CD4-positive, CD25-positive, alpha-beta regulatory T cell (primary cell): ENCODE results near the gene KCP. TPM values are rescaled to one million over a fixed set of nuclear protein-coding genes. Genes with fewer than 3 reads are reported as not detected.

Source experiments
- ATAC-seq, 2 donors: fragments of 150-1000 bp; cut with Tn5 transposase; one replicate each; pipeline ENCODE4 v1.10.0; 2021; ENCODE audit warnings: low read depth in 2 of 2, moderate number of reproducible peaks in 2 of 2, moderate library complexity in 1 of 2
- DNase-seq, 3 donors: peaks; one replicate each; pipeline versions ENCODE4 v3.0.0 to v3.0.0-alpha.2; 2012 to 2022; ENCODE audit warnings: mixed read lengths in 1 of 3
- H3K27ac ChIP-seq: one replicate; pipeline ENCODE4 v1.7.0; 2013; ENCODE audit warnings: mild to moderate bottlenecking, low read length; ENCODE audit not compliant: insufficient read depth, poor library complexity, severe bottlenecking
- H3K27me3 ChIP-seq: one replicate; pipeline ENCODE4 v1.7.0; 2013; ENCODE audit warnings: low read length; ENCODE audit not compliant: control insufficient read depth, insufficient read depth
- H3K36me3 ChIP-seq: one replicate; pipeline ENCODE4 v1.7.0; 2013; ENCODE audit warnings: mild to moderate bottlenecking, low read length, moderate library complexity; ENCODE audit not compliant: control insufficient read depth, insufficient read depth
- H3K4me1 ChIP-seq: 2 replicates; pipeline ENCODE4 v1.7.0; 2013; ENCODE audit warnings: mild to moderate bottlenecking, low read length; ENCODE audit not compliant: insufficient read depth, control insufficient read depth, poor library complexity, severe bottlenecking
- H3K4me3 ChIP-seq: one replicate; pipeline ENCODE4 v1.7.0; 2013; ENCODE audit warnings: low read depth, mild to moderate bottlenecking, low read length, moderate library complexity
- H3K9me3 ChIP-seq, 2 experiments: 1 replicate in 1 of 2; 2 replicates in 1 of 2; pipeline ENCODE4 v1.7.0; 2013; ENCODE audit warnings: low read length in 2 of 2, mild to moderate bottlenecking in 1 of 2, moderate library complexity in 1 of 2; ENCODE audit not compliant: control insufficient read depth in 2 of 2
- H3K27ac Mint-ChIP-seq, 3 donors: one replicate each; pipeline ENCODE4 v1.8.0; 2020 to 2022; ENCODE audit warnings: mild to moderate bottlenecking in 3 of 3, mixed read lengths in 3 of 3, moderate library complexity in 2 of 3
- H3K27me3 Mint-ChIP-seq: one replicate; pipeline ENCODE4 v1.8.0; 2022; ENCODE audit warnings: mild to moderate bottlenecking, mixed read lengths
- H3K36me3 Mint-ChIP-seq: one replicate; pipeline ENCODE4 v1.8.0; 2020; ENCODE audit warnings: mixed read lengths
- H3K4me1 Mint-ChIP-seq, 4 donors: one replicate each; pipeline ENCODE4 v1.8.0; 2020 to 2022; ENCODE audit warnings: mixed read lengths in 4 of 4, mild to moderate bottlenecking in 1 of 4
- H3K4me3 Mint-ChIP-seq, 4 donors: one replicate each; pipeline ENCODE4 v1.8.0; 2020 to 2022; ENCODE audit warnings: mild to moderate bottlenecking in 4 of 4, mixed read lengths in 4 of 4, moderate library complexity in 3 of 4
- H3K9me3 Mint-ChIP-seq, 7 donors: one replicate each; pipeline ENCODE4 v1.8.0; 2020 to 2022; ENCODE audit warnings: mixed read lengths in 7 of 7, mild to moderate bottlenecking in 3 of 7, moderate library complexity in 2 of 7
- polyA plus RNA-seq, 4 donors: library from polyadenylated mRNA; unstranded; fragments of 300-500 nt; fragmentation: Illumina TruSeq; gene quantifications; one replicate each; pipeline ENCODE4 v1.2.3, GENCODE V29; 2021
- total RNA-seq: library from RNA; stranded (reverse); gene quantifications from one replicate; pipeline ENCODE4 v1.2.3, GENCODE V29; 2022

Gene KCP
- total and polyA plus RNA-seq, 5 donors from 2014 or later = 0.08 to 0.22 (median 0.08) TPM; not detected in 2

DNA sequence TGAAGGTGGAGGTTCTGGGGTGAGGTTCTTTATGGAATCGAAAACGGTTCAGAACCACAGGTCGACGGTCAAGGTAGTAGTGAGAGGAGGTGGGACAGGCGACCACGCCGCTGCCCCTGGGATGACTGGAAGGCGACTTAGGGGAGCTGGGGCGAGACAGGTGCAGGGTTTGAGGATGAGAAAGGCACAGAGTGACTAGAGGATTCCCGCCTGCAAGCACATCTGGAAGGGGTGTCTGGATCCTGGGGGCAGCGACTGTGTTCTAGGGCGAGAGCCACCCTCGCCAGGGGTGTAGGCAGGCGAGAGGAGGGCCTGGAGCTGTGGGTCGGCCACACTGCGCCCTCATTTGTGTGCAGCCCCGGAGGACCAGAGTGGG lies 26.8 kb upstream of the KCP start:
- Histone ChIP-seq H3K4me3 (peak overlapping the region; percentile 13), H3K9me3 (no peaks in the 10 kb centered on the region), H3K27me3 (no peaks in the 10 kb centered on the region), H3K4me1 (peaks cover 51% of the 10 kb centered on the region), H3K27ac (no peak overlapping the region), H3K36me3 (no peaks in the 10 kb centered on the region)
- peak overlapping the region; percentile 77 to 92 (median 80) for H3K4me3 Mint-ChIP-seq
- DNase-seq (no peak), ATAC-seq (no peak)
- peaks cover 4% of the 10 kb centered on the region for H3K27me3 Mint-ChIP-seq
- H3K9me3 Mint-ChIP-seq = peaks cover 0 to 1% (median 0%) of the 10 kb centered on the region in 7 donors
- peaks cover 12 to 55% (median 31%) of the 10 kb centered on the region in 4 donors for H3K4me1 Mint-ChIP-seq
- no peaks in the 10 kb centered on the region for H3K36me3 Mint-ChIP-seq
- H3K27ac Mint-ChIP-seq = peak overlapping the region in 2 of 3 donors; percentile 33 to 73

DNA sequence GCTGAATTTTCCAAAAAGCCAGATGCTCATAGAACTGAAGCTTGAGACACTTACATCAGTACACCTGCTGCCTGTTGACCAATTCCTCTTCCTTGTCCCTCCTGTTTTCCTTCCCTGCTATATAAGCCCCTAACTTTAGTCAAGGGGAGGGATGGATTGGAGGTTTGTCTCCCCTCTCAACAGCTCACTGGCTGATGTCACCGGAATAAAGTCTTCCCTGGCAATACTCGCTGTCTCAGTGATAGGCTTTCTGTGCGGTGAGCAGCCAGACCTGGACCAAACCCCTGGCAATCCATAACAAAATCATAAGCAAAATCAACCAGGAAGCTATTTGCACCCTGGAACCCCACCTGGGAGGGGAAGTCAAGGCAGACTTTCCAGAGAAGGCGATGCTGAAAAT lies 26.3 kb upstream of the KCP start:
- Mint-ChIP-seq H3K4me1 (peaks cover 12 to 56% (median 31%) of the 10 kb centered on the region in 4 donors), H3K27me3 (peaks cover 4% of the 10 kb centered on the region), H3K27ac (peak overlapping the region; percentile 33 to 82 (median 73)), H3K4me3 (peak overlapping the region; percentile 77 to 92 (median 80)), H3K36me3 (no peaks in the 10 kb centered on the region), H3K9me3 (peaks cover 0 to 1% (median 0%) of the 10 kb centered on the region in 7 donors)
- Histone ChIP-seq H3K27ac (no peak overlapping the region), H3K4me3 (peak overlapping the region; percentile 13), H3K4me1 (peaks cover 51% of the 10 kb centered on the region), H3K9me3 (no peaks in the 10 kb centered on the region), H3K36me3 (no peaks in the 10 kb centered on the region), H3K27me3 (no peaks in the 10 kb centered on the region)
- DNase-seq (no peak), ATAC-seq (no peak)

DNA sequence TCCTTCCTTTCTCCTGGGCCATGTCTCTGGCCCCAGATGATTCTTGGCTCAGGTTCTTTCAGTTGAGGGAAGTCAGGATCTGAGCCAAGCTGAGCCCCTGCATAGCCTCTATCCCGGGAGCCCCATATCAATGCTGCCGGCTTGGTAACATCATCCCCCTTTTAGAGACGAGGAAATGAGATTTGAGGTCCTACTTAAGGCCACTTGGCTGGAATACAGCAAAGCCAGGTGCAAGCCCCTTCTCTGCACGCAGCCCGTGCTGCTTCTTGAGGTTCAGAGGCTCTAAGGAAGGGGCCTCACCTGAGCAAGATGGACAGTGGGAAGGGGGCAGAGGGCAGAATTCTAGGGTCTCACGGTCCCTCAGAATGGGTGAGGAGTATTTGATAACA lies 24.8 kb upstream of the KCP start:
- H3K4me1 Mint-ChIP-seq = peaks cover 5 to 45% (median 22%) of the 10 kb centered on the region in 4 donors

DNA sequence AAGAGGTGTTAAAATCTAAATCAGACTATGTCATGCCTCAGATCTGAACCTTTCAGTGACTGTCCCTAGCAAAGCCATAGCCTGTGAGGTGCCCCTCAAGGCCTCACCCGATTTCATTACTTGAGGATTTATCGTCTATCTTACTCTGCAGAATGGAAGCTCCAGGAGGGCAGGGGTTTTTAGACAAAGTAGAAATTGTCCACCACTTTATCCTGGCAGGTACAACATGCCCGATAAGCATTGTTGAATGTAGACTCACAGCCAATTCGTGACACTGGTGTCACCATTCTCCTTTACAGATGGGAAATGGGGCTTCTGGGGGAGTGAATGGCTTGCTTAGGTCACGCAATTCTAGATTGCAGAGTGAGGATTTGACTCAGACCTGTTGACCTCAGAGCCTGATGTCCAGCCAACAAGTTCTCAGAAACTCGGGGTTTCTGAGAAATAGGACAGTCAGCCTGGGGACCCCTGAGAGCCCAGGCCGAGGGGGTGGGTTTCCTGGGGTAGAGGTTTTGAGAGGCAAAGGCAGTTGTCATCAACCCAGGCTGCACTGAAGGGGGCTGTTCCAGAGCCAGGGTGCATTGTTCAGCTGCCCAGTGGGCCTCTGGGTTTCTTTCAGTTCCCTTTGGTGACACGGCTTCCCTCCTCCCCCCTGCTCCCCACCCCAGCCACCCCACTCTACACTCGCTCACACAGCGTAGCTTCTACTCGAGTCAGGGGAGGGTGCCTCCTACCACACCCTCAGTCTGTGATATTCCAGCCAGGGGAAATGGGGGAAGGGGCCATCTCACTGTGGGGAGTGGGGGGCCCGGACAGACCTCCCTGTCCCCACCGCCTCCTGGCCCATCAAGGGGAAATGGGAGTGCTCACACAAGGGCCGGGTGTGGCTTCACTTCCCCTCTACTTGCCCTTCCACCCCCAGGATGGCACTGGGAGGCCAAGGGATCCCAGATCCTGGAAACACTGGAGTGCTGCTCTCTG lies 24.1 kb upstream of the KCP start:
- Mint-ChIP-seq H3K27me3 (peaks cover 4% of the 10 kb centered on the region), H3K4me3 (peak overlapping the region in 1 of 4 donors; percentile 64), H3K4me1 (peaks cover 5 to 39% (median 22%) of the 10 kb centered on the region in 4 donors), H3K36me3 (no peaks in the 10 kb centered on the region), H3K9me3 (peaks cover 0 to 1% (median 0%) of the 10 kb centered on the region in 7 donors), H3K27ac (no peak overlapping the region)
- Histone ChIP-seq H3K4me3 (no peak overlapping the region), H3K27ac (no peak overlapping the region), H3K27me3 (no peaks in the 10 kb centered on the region), H3K4me1 (peaks cover 33% of the 10 kb centered on the region), H3K9me3 (no peaks in the 10 kb centered on the region), H3K36me3 (no peaks in the 10 kb centered on the region)
- ATAC-seq (no peak), DNase-seq (no peak)

More for the DNA sequence above, 24.8 kb upstream of the KCP start:
- H3K27me3 ChIP-seq = no peaks in the 10 kb centered on the region
- H3K4me1 ChIP-seq = peaks cover 39% of the 10 kb centered on the region
- Mint-ChIP-seq H3K9me3 (peaks cover 0 to 1% (median 0%) of the 10 kb centered on the region in 7 donors), H3K36me3 (no peaks in the 10 kb centered on the region), H3K27me3 (peaks cover 4% of the 10 kb centered on the region), H3K27ac (no peak overlapping the region), H3K4me3 (peak overlapping the region in 2 of 4 donors; percentile 64 to 71)
- no peaks in the 10 kb centered on the region for H3K36me3 ChIP-seq
- no peak overlapping the region for H3K4me3 ChIP-seq
- no peaks in the 10 kb centered on the region for H3K9me3 ChIP-seq
- no peak for DNase-seq
- no peak overlapping the region for H3K27ac ChIP-seq
- no peak for ATAC-seq

DNA sequence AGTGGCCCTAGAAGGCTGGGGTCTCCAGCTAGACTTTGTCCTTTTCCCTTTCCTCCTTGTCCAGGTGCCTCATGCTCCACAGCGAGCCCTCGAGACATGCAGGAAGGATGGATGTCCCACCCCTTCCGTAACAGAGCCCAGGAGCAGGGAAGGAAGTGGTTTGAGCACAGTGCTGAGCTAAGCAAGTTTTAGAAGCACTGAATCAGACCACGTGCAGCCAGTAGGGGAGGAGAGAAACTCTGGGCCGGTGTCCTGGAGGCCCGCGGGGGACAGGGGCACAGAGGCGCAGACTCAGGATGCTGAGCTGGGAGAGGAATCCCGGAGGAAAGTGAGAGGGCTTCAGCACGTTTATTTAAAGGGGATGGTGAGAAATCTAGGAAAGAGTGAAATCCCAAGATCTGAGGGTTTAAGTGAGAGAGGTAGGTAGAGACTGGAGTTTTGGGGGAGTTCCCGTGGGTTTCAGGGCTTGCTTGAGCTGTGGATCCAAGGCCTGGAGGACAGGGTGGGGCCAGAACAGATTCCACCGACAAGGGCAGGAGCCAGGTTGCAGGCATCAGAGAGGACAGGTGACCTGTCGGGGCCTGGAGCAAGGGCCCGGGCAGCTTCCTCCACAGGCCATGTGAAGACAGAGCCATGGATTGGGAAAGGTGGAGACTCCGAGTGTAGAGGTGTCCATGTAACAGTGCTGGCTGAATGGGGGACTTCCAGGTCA lies 22.8 kb upstream of the KCP start:
- peaks cover 20% of the 10 kb centered on the region for H3K4me1 ChIP-seq
- peak overlapping the region; percentile 38 to 79 (median 73) for H3K27ac Mint-ChIP-seq
- H3K27me3 Mint-ChIP-seq = peaks cover under 1% of the 10 kb centered on the region
- ATAC-seq = peak; percentile 87 to 89
- peak; percentile 25 to 86 (median 48) for DNase-seq
- peaks cover 5 to 29% (median 16%) of the 10 kb centered on the region in 4 donors for H3K4me1 Mint-ChIP-seq
- peak overlapping the region; percentile 65 to 87 (median 82) for H3K4me3 Mint-ChIP-seq
- no peaks in the 10 kb centered on the region for H3K36me3 ChIP-seq
- peak overlapping the region; percentile 55 for H3K4me3 ChIP-seq
- no peak overlapping the region for H3K27ac ChIP-seq
- H3K9me3 Mint-ChIP-seq = peaks cover 0 to 1% (median 0%) of the 10 kb centered on the region in 7 donors
- H3K27me3 ChIP-seq = no peaks in the 10 kb centered on the region
- no peaks in the 10 kb centered on the region for H3K9me3 ChIP-seq
- no peaks in the 10 kb centered on the region for H3K36me3 Mint-ChIP-seq

DNA sequence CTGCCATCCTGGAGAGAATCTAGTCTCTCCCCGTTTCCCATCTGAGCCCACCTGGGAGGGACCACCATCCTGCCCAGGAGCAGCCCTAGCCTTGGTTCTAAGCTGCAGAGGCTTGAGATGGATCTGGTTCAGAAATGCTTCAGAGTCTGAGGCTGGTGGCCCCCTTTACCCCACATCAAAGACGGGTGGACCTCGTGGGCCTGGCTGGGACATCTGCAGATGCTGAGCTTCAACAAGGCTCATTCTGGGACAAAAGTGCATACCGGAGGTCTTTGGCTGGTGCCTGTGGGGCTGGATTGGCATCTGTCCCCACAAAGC lies 22.3 kb upstream of the KCP start:
- H3K4me1 Mint-ChIP-seq = peaks cover 5 to 28% (median 15%) of the 10 kb centered on the region in 4 donors
- Histone ChIP-seq H3K4me3 (peak overlapping the region; percentile 55), H3K36me3 (no peaks in the 10 kb centered on the region), H3K27me3 (no peaks in the 10 kb centered on the region), H3K4me1 (peaks cover 20% of the 10 kb centered on the region), H3K27ac (no peak overlapping the region), H3K9me3 (no peaks in the 10 kb centered on the region)
- H3K9me3 Mint-ChIP-seq = peaks cover 0 to 1% (median 0%) of the 10 kb centered on the region in 7 donors
- H3K36me3 Mint-ChIP-seq = no peaks in the 10 kb centered on the region
- peak overlapping the region in 2 of 3 donors; percentile 62 to 79 for H3K27ac Mint-ChIP-seq
- ATAC-seq (no peak), DNase-seq (no peak)
- H3K27me3 Mint-ChIP-seq = no peaks in the 10 kb centered on the region
- H3K4me3 Mint-ChIP-seq = peak overlapping the region in 3 of 4 donors; percentile 65 to 87 (median 82)

DNA sequence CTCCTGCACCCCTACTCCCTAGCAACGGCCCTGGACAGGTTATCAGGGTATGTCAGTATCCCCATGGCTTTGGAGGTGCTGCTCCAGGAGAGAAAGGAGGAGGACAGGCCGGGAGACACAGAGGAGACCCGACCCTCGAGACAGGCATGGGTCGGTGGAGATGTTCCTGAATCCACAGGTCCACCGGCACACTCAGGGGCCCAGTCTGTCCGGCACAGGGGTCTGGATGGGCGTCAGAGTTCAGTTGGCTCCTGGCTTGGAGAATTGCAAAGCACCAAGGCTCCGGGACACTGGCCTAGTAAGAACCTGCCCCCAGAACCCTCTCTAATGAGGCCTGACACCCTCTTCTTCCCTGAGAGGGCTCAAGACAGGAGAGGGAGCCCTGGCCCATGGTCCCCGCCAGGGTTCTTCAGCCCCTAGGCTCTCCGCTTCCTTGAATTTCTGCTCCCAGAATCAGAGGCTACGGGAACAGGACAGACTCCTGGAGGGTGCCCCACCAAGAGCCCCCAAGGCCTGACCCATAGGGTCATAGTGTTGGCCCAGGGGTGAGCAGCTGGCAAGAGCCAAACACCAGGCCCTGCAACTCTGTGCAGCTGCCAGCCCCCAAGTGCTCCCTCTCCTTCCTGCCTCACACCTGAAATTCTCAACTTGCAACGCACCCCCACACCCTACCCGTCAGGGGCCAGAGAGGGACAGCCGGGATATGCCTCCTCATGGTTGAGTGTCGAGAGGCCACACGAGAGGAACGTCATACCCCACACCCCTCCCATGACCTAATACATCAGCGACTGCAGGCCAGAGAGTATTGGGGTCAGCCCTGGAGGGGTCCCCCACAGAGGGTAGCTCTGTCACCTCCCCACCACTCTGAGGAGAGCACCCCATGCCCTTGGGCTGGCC lies 21.7 kb upstream of the KCP start:
- DNase-seq = no peak
- H3K4me3 ChIP-seq = peak overlapping the region; percentile 55
- H3K27ac Mint-ChIP-seq = peak overlapping the region in 1 of 3 donors; percentile 71

More for the DNA sequence above, 21.7 kb upstream of the KCP start:
- no peaks in the 10 kb centered on the region for H3K27me3 Mint-ChIP-seq
- H3K9me3 ChIP-seq = no peaks in the 10 kb centered on the region
- H3K4me3 Mint-ChIP-seq = peak overlapping the region in 2 of 4 donors; percentile 11 to 87
- H3K9me3 Mint-ChIP-seq = peaks cover 0 to 1% (median 0%) of the 10 kb centered on the region in 7 donors
- no peak for ATAC-seq
- H3K36me3 ChIP-seq = no peaks in the 10 kb centered on the region
- no peak overlapping the region for H3K27ac ChIP-seq
- H3K36me3 Mint-ChIP-seq = no peaks in the 10 kb centered on the region
- H3K4me1 ChIP-seq = peaks cover 15% of the 10 kb centered on the region
- H3K27me3 ChIP-seq = no peaks in the 10 kb centered on the region
- peaks cover 5 to 24% (median 14%) of the 10 kb centered on the region in 4 donors for H3K4me1 Mint-ChIP-seq
